Kidney epithelial cell (primary cell): ENCODE data around the gene ST6GAL1. TPM values are rescaled to one million over a fixed set of nuclear protein-coding genes. Genes with fewer than 3 reads are reported as not detected.

Experiments used
- DNase-seq: peaks from one replicate; pipeline ENCODE4 v3.0.0-alpha.2; 2010; ENCODE audit warnings: low read depth
- H3K27me3 ChIP-seq: 2 replicates; pipeline ENCODE4 v1.6.0; 2011; ENCODE audit warnings: low read length; ENCODE audit not compliant: control insufficient read depth, insufficient read depth
- H3K36me3 ChIP-seq: 2 replicates; pipeline ENCODE4 v1.5.1; 2011; ENCODE audit warnings: low read length; ENCODE audit not compliant: control insufficient read depth, insufficient read depth
- H3K4me3 ChIP-seq: 2 replicates; pipeline ENCODE4 v1.5.1; 2011; ENCODE audit warnings: low read depth, mild to moderate bottlenecking, control low read depth, low read length
- CTCF ChIP-seq: IDR thresholded peaks from 2 replicates; pipeline ENCODE4 v1.5.1; 2011; ENCODE audit warnings: mild to moderate bottlenecking, moderate library complexity, low read length, control low read depth, inconsistent platforms; ENCODE audit not compliant: insufficient read depth, poor library complexity, severe bottlenecking
- total RNA-seq: library from RNA; depleted of rRNA; stranded (reverse); fragments of >200 nt; gene quantifications from 2 replicates; pipeline ENCODE4 v1.2.3, GENCODE V29; 2015

ST6GAL1 gene
- total RNA-seq, 1 donor from 2014 or later, result 44.7 TPM

DNA sequence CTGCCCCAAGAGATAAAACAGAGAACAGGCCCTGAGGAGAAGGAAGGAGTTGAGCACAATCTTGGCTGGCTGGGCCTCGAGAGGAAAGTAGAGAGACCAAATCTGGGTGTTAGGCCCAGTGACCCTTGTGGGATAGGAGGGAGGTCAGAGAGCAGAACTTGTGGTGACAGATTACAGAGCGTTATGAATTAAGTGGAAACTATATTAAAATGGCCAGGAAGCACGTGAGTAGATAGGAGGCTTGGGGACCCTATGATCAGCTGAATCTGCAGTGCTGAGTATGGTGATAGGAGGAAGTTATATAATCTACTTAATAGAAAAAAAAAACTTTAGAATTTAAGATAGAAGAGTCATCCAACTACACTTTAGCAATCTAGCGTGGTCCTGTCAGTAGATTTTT, 30.0 kb downstream of the ST6GAL1 start:
- no peak for DNase-seq
- Histone ChIP-seq H3K36me3 (no peaks in the 10 kb centered on the region), H3K4me3 (no peak overlapping the region), H3K27me3 (no peaks in the 10 kb centered on the region)
- TF ChIP-seq CTCF, result no peak

GRCh38 chr3:186962445-186962844, 32.1 kb downstream of the ST6GAL1 start:
- Histone ChIP-seq H3K36me3 (no peaks in the 10 kb centered on the region), H3K27me3 (no peaks in the 10 kb centered on the region), H3K4me3 (no peak overlapping the region)
- no peak for TF ChIP-seq CTCF
- DNase-seq, result no peak

GRCh38 chr3:186963636-186964035, 33.3 kb downstream of the ST6GAL1 start:
- TF ChIP-seq CTCF, result no peak
- no peaks in the 10 kb centered on the region for H3K36me3 ChIP-seq
- no peak overlapping the region for H3K4me3 ChIP-seq
- no peak for DNase-seq
- H3K27me3 ChIP-seq, result no peaks in the 10 kb centered on the region

DNA sequence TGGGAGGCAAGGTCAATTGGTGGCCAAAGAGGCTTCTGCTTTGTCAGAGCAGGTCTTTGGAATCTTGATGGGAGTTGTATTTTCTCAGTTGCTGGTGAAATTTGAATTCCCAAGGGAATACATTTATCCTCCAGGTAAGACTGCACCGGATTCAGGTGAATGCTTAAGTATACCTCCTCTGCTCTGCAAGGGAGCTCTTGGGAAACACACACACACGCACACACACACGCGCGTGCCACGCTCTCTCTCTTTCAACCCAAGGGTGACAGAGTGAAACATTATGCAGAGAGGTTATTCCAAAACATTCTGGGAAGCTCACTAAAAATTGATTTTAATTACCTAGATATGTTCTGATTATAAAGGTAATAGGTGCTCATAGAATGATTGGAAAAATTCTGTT, 33.7 kb downstream of the ST6GAL1 start:
- TF ChIP-seq CTCF, result no peak
- H3K27me3 ChIP-seq, result no peaks in the 10 kb centered on the region
- no peak for DNase-seq
- no peaks in the 10 kb centered on the region for H3K36me3 ChIP-seq
- no peak overlapping the region for H3K4me3 ChIP-seq

- no peaks in the 10 kb centered on the region for H3K36me3 ChIP-seq
- no peak for TF ChIP-seq CTCF
Measured at GRCh38 chr3:186964616-186965015, 34.3 kb downstream of the ST6GAL1 start.

GRCh38 chr3:186965141-186965879, 35.0 kb downstream of the ST6GAL1 start:
- no peaks in the 10 kb centered on the region for H3K27me3 ChIP-seq
- TF ChIP-seq CTCF, result no peak
- no peaks in the 10 kb centered on the region for H3K36me3 ChIP-seq
- DNase-seq, result no peak
- no peak overlapping the region for H3K4me3 ChIP-seq

More at GRCh38 chr3:186964616-186965015, 34.3 kb downstream of the ST6GAL1 start:
- H3K27me3 ChIP-seq, result no peaks in the 10 kb centered on the region
- no peak overlapping the region for H3K4me3 ChIP-seq
- no peak for DNase-seq
